ENCODE measurements around the gene ACSM5.
A peak's percentile ranks its signal among the peaks of the same experiment; 100 is the strongest.

Gene ACSM5, protein sequence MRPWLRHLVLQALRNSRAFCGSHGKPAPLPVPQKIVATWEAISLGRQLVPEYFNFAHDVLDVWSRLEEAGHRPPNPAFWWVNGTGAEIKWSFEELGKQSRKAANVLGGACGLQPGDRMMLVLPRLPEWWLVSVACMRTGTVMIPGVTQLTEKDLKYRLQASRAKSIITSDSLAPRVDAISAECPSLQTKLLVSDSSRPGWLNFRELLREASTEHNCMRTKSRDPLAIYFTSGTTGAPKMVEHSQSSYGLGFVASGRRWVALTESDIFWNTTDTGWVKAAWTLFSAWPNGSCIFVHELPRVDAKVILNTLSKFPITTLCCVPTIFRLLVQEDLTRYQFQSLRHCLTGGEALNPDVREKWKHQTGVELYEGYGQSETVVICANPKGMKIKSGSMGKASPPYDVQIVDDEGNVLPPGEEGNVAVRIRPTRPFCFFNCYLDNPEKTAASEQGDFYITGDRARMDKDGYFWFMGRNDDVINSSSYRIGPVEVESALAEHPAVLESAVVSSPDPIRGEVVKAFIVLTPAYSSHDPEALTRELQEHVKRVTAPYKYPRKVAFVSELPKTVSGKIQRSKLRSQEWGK

GRCh38 chr16:20409398-20410120, at the start of gene ACSM5:
Gene ACSM5, plus strand, starts transcription at chr16:20409534. Its CDS starts 1,951 bp downstream, at chr16:20411485.
- H3K27me3 ChIP-seq: no peaks in the 10 kb centered on the region
- H3K4me3 ChIP-seq: peak within 1 kb of the TSS in 1 of 2 donors; percentile 4
- TF ChIP-seq CTCF (IDR thresholded peaks at IDR 0.05): no peak
- no peaks in the 10 kb centered on the region for H3K9me3 ChIP-seq
- no peaks in the 10 kb centered on the region for H3K36me3 ChIP-seq
- H3K27ac ChIP-seq: peak within 1 kb of the TSS in 1 of 2 donors; percentile 24
- DNase-seq: peak; percentile 73 to 80
- intact Hi-C loops (cut with DNase I; ENCODE audit: low total_unique reads): no loop called here
- H3K4me1 ChIP-seq: peaks cover 0 to 9% (median 0%) of the 10 kb centered on the region in 4 donors

DNA sequence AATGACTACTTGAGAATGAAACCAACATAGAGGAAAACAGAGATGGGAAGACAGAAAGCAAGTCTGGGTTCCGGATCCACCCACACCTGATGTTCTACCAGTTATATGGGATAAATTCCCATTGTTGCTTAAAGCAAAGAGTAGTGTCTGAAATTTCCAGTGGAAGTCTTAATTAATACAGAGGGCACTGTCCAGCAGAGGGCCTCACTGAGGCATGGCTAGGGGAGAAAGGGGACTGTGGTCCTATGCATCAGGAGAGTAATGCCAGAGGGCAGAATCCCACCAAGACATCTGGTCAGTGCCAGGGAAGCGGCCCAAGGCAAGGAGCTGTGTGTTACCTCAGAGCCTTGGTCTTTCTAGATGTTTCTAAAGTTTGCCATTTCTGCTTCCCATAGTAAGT, 49.3 kb upstream of the ACSM5 start:
- no peaks in the 10 kb centered on the region for H3K36me3 ChIP-seq
- no peaks in the 10 kb centered on the region for H3K9me3 ChIP-seq
- no peak overlapping the region for H3K27ac ChIP-seq
- H3K4me3 ChIP-seq: no peak overlapping the region
- no peak for DNase-seq
- H3K27me3 ChIP-seq: peaks cover 0 to 7% of the 10 kb centered on the region in 2 donors
- no peak for TF ChIP-seq CTCF (IDR thresholded peaks at IDR 0.05)
- intact Hi-C loops (cut with DNase I; ENCODE audit: low total_unique reads): no loop called here
- H3K4me1 ChIP-seq: peaks cover 0 to 8% (median 0%) of the 10 kb centered on the region in 4 donors

GRCh38 chr16:20363191-20363590, 46.1 kb upstream of the ACSM5 start:
- TF ChIP-seq CTCF (IDR thresholded peaks at IDR 0.05): no peak

GRCh38 chr16:20364051-20364450, 45.3 kb upstream of the ACSM5 start:
- no peaks in the 10 kb centered on the region for H3K36me3 ChIP-seq
- DNase-seq: no peak
- H3K9me3 ChIP-seq: no peaks in the 10 kb centered on the region
- peaks cover 0 to 9% of the 10 kb centered on the region in 2 donors for H3K27me3 ChIP-seq
- H3K4me1 ChIP-seq: peaks cover 0 to 8% (median 0%) of the 10 kb centered on the region in 4 donors
- no peak for TF ChIP-seq CTCF (IDR thresholded peaks at IDR 0.05)
- H3K27ac ChIP-seq: no peak overlapping the region
- intact Hi-C loops (cut with DNase I; ENCODE audit: low total_unique reads): no loop called here
- no peak overlapping the region for H3K4me3 ChIP-seq

More at GRCh38 chr16:20363191-20363590, 46.1 kb upstream of the ACSM5 start:
- no peaks in the 10 kb centered on the region for H3K9me3 ChIP-seq
- intact Hi-C loops (cut with DNase I; ENCODE audit: low total_unique reads): no loop called here
- H3K27ac ChIP-seq: no peak overlapping the region
- H3K4me3 ChIP-seq: no peak overlapping the region
- DNase-seq: no peak
- no peaks in the 10 kb centered on the region for H3K36me3 ChIP-seq
- H3K4me1 ChIP-seq: peaks cover 0 to 8% (median 0%) of the 10 kb centered on the region in 4 donors
- H3K27me3 ChIP-seq: peaks cover 0 to 6% of the 10 kb centered on the region in 2 donors

GRCh38 chr16:20369452-20370054, 39.8 kb upstream of the ACSM5 start:
- no peak overlapping the region for H3K4me3 ChIP-seq
- no peak for DNase-seq
- H3K36me3 ChIP-seq: no peaks in the 10 kb centered on the region
- no peaks in the 10 kb centered on the region for H3K9me3 ChIP-seq
- peaks cover 0 to 15% of the 10 kb centered on the region in 2 donors for H3K27me3 ChIP-seq
- H3K27ac ChIP-seq: no peak overlapping the region
- intact Hi-C loops (cut with DNase I; ENCODE audit: low total_unique reads): no loop called here
- TF ChIP-seq CTCF (IDR thresholded peaks at IDR 0.05): no peak
- no peaks in the 10 kb centered on the region for H3K4me1 ChIP-seq

Data from tibial artery (tissue), 4 donors.